Activated CD4-positive, alpha-beta T cell treated with anti-CD3 and anti-CD28 coated beads, Interleukin-2, amount 50 U/mL, for 24 hours (primary cell): Measurements from ENCODE around the gene NPTX2.

Experiments used
- DNase-seq, 2 donors: peaks; one replicate each; pipeline ENCODE4 v3.0.0-alpha.2; 2020; ENCODE audit warnings: low read depth in 1 of 2, low spot score in 1 of 2

NPTX2 gene

GRCh38 chr7:98653601-98654310 is 36.7 kb downstream of the NPTX2 start:
- DNase-seq, result no peak

GRCh38 chr7:98654524-98655272 is 37.6 kb downstream of the NPTX2 start:
- DNase-seq, result no peak

- no peak for DNase-seq
These were observed 38.5 kb downstream of the NPTX2 start for GRCh38 chr7:98655611-98656010.

GRCh38 chr7:98656899-98657298 is 39.8 kb downstream of the NPTX2 start:
- DNase-seq, result no peak

GRCh38 chr7:98657736-98658135 is 40.7 kb downstream of the NPTX2 start:
- no peak for DNase-seq

- DNase-seq, result no peak
These were observed 42.7 kb downstream of the NPTX2 start for GRCh38 chr7:98659756-98660155.

GRCh38 chr7:98661607-98662006 is 44.5 kb downstream of the NPTX2 start:
- no peak for DNase-seq

GRCh38 chr7:98662289-98662688 is 45.2 kb downstream of the NPTX2 start:
- DNase-seq, result no peak

GRCh38 chr7:98664882-98665281 is 47.8 kb downstream of the NPTX2 start:
- no peak for DNase-seq

GRCh38 chr7:98668255-98668654 is 51.2 kb downstream of the NPTX2 start:
- no peak for DNase-seq

- DNase-seq, result no peak
These were observed 52.4 kb downstream of the NPTX2 start for GRCh38 chr7:98669329-98670000.

- no peak for DNase-seq
These were observed 53.1 kb downstream of the NPTX2 start for GRCh38 chr7:98670186-98670585.

GRCh38 chr7:98671733-98672331 is 54.7 kb downstream of the NPTX2 start:
- DNase-seq, result no peak

GRCh38 chr7:98674461-98674860 is 57.4 kb downstream of the NPTX2 start:
- no peak for DNase-seq

GRCh38 chr7:98674881-98675280 is 57.8 kb downstream of the NPTX2 start:
- DNase-seq, result no peak

- no peak for DNase-seq
These were observed 61.1 kb downstream of the NPTX2 start for GRCh38 chr7:98678215-98678614.
